HG03175 (cell line): ENCODE data around the gene MTERF4.
"Not testable (repeated sequence)": the region's sequence is repeated elsewhere in the genome, so short reads cannot be mapped to it uniquely, and the experiment has no call there.

Experiments used
- ATAC-seq: cut with Tn5 transposase; IDR thresholded peaks from one replicate; pipeline ENCODE4 v1.9.1; 2021; ENCODE audit warnings: mild to moderate bottlenecking, moderate library complexity; ENCODE audit not compliant: unreplicated experiment

MTERF4 gene

DNA sequence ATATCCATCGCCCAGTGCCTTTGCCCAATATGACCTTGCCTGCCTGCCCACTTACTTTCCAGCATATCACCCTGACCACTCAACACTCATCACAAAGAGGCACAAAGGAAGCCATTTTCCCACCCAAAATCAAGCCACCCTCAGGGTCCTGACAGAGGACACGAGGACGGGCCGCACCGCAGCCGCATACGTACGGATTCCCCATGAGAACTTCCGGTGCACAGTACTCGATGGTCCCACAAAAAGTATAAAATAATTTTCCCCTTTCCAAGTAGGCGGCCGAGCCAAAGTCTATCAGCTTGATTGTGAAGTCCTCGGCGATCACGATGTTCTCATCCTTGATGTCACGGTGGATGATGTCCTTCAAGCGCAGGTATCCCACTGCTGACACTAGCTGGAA is 10.0 kb upstream of the MTERF4 start:
- no peak for ATAC-seq

GRCh38 chr2:241111440-241111805 is 9.3 kb upstream of the MTERF4 start:
- ATAC-seq, result peak; percentile 44

DNA sequence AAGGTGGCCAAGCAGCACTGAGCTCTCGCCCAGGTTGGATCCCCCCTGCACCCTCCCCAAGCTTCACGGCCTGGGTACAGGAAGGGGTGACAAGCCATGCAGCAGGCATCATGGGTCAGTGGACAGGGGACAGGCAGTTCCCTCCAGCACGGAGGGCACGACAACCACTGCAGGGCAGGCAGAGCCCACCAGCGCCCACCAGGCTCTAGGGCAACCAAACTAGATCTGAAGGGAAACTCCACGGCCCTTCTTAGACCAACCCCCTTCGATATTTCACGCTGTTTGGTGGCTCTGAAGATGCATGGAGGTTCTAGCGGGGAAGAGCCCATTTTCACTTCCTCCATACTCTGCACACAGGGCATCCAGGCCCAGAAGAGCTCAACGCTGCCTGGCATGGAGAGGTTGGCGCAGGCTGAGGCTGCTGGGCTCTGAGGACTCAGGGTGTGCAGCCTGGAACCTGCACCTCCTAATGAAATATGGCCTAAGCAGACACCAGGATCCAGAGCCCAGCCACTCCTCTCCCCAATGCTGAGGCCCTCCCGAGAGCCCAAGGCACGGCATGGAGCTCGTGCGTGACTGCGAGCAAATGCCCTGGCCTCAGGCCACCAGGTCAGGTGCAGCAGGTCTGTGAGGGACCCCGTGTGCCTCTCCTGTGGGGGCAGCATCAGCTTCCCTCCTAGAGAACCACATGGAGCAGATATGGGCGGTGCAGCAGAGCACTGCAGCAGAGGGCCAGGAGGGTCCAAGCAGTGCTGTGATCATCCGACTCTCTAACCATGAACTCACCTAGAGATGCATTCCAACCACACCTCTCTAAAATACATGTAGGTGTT is 8.7 kb upstream of the MTERF4 start:
- ATAC-seq, result peak; percentile 55

DNA sequence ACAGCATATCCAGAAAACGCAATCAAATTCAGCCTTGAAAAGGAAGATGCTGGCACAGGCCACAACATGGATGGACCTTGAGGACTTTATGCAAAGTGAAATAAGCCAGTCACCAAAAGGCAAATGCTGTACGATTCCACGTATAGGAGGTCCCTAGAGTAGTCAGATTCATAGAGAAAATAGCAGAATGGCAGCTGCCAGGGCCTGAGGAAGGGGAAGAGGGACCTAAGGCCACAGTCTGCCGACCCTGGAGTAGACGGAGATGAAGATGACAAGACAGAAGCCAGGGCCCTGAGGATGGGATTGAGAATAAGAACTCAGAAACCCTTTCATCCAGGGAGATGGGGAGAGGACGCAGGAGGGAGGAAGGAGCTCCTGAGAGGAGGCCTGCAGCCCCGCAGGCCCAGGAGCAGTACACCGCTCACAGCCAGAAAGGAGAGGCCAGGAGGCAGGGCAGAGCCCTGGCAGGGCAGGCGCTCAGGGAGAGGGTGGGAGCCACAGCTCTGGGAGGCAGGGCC is 8.1 kb upstream of the MTERF4 start:
- no peak for ATAC-seq

DNA sequence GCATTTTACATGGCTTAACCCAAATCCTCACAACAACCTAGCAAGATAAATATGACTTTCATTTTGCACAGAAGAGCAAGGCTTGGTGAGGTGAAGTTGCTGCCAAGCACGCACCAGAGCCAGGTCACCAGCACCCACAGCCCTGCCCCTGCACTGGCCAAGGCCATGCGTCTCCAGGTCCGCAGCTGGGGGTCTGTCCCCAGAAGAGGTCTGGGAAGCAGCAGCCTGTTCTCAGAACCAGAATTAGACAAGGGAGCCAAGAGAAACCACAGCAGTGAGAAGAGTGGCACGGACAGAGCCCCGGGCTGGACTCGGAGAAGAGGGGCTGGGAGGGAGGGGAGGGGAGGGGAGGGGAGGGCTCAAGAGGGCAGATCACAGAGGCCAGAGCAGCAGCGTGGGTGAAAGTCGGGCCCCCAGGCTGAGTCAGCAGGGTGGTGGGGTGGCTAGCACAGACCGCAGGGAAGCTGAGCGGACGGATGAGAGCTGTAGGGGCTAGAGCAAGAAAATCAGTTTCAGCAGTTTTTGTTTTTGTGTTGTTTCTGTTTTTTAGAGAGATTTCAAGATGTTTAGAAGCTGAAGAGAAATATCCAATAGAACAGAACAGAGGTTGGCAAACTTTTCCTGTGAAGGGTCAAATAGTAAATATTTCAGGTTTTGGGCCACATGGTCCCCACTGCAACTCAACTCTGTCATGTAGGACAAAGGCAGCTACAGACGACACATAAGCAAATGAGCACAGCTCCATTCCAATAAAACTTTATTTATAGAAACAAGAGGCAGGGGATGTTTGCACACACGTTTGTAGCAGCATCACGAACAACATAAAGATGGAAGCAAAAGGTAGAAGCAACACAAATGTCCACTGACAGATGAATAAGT is 7.4 kb upstream of the MTERF4 start:
- ATAC-seq, result no peak

DNA sequence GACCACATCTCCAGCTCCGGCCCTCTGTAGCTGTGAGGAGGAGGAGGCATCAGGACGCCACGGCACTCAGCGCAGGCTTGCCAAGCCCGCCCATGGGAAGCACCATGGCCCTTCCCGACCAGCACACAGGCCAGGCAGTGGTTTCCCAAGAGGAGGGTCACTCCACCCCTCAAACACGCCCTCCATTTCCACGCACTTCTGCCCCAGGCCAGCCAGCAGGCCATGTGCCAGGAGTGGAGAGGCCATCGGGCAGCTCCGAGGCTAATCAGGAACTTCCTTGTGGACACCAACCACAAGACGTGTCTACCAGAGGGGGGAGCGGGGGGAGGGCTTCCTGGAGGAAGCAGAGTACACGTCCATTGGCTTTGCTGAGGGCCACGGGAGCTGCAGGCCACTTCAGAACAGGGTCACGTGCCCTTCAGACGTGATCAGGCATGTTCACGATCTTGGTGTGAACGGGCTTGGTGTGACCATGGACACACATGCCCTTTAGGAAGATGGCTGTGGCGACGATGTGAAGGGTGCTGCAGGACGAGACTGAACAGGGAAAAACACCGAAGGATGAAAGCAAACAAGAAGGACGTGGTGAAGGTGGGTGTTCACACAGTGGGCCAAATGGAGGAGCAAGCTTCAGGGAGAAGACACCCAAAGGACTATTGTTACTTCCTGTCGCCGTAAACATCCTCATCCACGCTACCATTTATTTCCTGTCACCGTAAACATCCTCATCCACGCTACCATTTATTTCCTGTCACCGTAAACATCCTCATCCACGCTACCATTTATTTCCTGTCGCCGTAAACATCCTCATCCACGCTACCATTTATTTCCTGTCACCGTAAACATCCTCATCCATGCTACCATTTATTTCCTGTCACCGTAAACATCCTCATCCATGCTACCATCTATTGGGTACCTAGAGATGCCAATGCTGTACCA is 6.5 kb upstream of the MTERF4 start:
- no peak for ATAC-seq

DNA sequence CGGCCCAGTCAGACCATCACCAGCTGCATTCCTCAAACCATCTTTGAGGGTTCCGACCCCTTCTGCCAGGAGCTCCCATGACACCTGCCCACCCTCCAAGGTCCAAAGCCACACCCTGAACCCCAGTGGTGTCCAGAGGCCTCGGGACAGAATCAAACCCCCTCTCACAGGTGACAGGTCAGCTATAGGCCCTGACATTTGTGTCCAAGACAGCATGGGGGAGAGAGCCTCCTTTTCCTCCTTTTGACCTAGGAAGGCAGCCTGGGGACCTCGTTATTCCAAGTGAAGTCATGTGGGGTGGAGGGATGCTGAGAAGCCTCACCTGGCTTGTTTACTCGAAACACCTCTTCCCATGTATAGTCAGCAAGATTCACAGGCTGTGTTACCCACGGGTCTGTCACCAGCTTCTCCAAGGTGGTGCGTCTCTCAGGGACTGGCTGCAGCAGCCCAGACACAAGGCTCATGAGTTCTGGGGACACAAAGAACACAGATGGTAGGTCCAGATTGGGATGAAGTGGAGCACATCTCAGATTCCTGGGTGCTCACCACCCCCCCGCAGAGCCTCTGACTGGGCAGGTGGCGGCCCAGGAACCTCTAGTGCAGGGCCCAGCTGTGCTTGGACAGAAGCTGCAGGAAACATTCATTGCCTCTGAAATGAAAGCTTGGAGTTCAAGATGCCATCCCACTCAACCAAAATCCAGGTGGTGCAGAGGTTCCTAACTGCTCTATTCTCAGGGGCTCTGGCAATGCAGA is 5.1 kb upstream of the MTERF4 start:
- ATAC-seq, result no peak

DNA sequence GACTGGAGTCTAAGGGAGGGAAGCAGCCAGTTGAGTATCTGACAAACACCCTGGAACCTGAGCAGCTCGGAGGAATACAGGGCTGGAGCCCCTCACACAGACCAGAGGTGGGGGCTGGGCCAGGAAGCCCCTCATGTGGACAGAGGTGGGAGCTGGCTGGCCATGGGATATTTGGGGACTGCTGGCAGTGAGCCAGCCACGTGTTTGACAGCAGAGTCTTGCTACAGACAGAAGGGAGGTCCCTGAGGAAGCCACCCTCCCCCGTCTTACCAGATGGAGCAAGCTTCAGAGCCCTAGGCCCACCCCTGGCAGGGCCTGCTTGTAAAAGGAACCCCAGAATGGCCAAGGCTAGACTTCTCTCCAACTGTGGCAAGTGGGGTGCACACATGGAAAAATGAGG is 3.6 kb upstream of the MTERF4 start:
- no peak for ATAC-seq

DNA sequence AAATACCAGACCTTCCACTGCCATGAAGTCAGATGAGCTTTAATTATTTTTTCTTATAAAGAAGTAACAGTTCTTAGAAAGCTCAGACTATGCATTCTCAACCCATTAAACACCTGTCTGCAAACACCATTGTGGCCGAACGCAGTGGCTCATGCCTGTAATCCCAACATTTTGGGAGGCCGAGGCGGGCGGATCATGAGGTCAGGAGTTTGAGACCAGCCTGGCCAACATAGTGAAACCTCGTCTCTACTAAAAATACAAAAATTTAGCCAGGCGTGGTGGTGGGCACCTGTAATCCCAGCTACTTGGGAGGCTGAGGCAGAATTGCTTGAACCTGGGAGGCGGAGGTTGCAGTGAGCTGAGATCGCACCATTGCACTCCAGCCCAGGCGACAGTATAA is 2.5 kb upstream of the MTERF4 start:
- ATAC-seq, result not testable (repeated sequence)

DNA sequence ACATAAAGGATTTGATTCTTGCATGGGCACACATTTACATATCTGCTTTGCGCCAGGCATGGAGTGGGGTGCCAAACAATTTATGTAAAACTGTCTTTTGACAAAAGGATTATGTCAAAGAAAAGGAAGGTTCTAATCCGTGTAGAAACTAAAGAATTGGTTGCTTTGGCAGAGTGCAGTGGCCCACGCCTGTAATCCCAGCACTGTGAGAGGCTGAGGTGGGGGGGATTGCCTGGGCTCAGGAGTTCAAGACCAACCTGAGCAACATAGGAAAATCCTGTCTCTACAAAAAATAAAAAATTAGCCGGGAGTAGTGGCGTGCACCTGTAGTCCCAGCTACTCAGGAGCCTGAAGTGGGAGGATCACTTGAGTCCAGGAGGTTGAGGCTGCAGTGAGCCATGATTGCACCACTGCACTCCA is 1.1 kb upstream of the MTERF4 start:
- ATAC-seq, result no peak

GRCh38 chr2:241099246-241099645 is 2.8 kb downstream of the MTERF4 start:
- no peak for ATAC-seq

GRCh38 chr2:241096979-241097378 is 5.1 kb downstream of the MTERF4 start:
- ATAC-seq, result peak; percentile 56

DNA sequence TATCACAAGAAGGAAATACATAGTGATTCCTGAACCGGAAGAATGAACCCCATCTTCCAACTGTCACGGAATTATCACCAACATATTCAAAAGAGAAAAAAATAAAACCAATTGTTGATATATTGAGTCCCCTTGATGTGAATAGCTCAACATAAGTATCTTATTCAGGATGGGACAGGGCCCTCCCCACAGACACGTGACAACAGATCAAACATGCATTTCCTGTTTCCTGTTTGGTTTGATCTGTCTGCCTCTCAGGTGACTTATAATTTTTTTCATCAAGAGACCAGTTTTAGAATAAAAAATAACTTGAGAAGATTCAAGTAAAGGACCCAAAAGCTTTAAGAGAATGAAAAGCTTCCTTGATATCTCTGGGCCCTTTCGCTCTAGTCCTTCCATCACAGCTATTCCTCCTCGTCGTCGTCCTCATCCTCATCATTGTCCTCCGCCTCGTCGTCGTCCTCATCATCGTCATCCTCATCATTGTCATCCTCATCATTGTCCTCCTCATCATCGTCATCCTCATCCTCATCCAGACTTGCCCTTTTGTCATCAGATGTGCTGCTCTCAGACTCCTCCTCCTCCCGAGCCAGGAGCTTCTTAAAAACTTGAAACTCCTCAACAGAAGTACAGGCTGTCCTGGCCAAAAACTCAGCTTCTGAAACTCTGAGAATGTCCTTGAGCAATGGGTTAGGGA is 6.3 kb downstream of the MTERF4 start:
- ATAC-seq, result no peak

GRCh38 chr2:241094924-241095420 is 7.1 kb downstream of the MTERF4 start:
- no peak for ATAC-seq

DNA sequence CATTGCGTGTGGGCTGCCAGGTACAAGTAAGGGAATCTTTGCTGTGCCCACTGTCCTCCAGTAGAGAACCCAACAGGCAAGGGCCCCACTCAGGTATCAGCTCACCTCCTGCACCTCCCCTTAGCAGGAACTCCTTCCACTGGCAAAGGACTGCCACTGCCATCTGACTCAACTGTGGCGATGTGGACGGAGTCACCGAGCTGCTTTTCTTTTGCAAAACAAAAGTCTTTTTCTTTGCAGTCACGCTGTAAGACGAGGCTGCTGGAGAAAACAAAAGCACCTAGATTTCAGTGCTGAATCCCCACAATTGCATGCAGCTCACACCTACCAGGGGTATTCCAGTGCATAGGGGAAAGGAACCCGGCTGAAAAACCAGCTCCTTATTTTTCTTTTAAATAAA is 7.9 kb downstream of the MTERF4 start:
- ATAC-seq, result no peak

DNA sequence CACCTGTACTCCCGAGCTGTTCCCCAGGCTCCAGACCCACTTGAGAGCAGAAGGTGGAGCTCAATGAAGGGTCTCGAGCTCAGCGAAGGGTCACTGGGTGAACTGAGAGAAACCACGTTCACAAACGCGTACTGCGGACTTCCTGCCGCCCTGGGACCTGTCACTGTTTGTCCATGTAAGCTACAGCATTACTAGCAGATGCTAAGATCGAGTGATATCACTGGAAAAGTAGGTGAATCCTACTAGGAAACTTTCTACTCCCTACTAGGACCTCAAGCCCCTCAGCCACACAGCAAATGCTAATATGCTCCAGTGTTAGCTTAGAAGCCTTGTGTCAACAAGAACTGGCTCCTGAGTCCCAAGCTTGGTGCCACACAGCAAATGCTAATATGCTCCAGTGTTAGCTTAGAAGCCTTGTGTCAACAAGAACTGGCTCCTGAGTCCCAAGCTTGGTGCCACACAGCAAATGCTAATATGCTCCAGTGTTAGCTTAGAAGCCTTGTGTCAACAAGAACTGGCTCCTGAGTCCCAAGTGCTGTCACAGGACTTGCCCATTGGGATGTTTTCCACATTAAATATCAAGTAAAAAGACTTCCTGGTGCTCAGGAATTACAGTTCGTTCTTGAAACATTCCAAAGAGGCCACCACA is 8.8 kb downstream of the MTERF4 start:
- ATAC-seq, result not testable (repeated sequence)

GRCh38 chr2:241092677-241093076 is 9.4 kb downstream of the MTERF4 start:
- ATAC-seq, result no peak

DNA sequence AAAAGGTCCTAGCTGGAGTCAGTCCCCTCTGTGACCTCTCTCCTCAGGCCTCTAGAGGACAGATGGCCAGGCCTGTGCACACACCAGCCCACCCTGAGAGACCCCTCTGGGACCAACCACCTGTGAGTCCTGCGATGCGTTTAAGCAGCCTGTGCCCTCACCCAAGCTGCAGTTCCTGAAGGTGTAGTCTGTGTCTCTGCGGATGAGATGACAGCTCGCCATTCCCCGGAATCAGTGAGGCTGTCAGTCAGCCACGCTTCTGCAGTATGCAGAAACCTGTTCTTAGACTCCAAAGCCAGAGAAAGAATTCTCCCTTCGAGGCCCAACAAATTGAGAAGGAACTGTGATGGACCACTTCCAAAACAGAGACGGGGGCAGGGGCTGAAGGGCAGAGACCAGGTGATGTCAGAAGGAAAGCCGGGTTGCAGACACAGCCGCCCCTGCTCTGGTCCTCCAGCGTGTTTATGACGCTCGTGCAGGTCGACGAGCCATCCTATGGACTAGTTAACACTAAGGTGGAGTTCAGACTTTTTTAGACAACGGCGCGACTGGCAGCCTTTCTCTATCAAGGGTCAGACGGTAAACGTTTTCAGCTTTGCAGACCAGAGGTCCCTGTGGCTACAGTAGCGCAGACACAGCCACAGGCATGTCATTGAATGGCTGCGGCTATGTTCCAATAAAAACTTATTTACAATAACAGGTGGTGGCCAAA is 10.2 kb downstream of the MTERF4 start:
- ATAC-seq, result no peak
